VCaP (cell line): ENCODE data around the gene LRPPRC.

ENCODE experiments used
- H3K27ac ChIP-seq: fragments of 450-650 bp; 2 replicates; pipeline ENCODE4 v1.5.1; 2017
- TF ChIP-seq, protein P1 (sequence below): fragments of 450-650 bp; conservative IDR thresholded peaks from 2 replicates; pipeline ENCODE4 v1.5.1; 2017; ENCODE audit warnings: mild to moderate bottlenecking, moderate library complexity

Gene LRPPRC

DNA sequence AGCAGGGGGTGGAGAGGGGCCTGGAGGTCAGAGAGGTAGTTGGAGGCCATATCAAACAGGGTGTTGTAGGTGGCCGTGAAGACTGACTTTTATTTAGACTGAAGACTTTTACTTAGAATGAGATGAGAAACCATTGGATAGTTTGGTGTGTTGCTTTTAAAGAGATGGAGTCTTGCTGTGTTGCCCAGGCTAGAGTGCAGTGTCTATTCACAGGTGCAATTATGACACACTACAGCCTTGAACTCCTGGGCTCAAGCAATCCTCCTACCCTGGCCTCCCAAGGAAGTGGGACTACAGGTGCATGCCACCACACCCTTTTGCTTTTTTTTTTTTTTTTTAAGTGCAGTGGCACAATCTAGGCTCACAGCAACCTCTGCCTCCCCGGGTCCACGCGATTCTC is 2.5 kb upstream of the LRPPRC start:
- TF ChIP-seq, protein P1, sequence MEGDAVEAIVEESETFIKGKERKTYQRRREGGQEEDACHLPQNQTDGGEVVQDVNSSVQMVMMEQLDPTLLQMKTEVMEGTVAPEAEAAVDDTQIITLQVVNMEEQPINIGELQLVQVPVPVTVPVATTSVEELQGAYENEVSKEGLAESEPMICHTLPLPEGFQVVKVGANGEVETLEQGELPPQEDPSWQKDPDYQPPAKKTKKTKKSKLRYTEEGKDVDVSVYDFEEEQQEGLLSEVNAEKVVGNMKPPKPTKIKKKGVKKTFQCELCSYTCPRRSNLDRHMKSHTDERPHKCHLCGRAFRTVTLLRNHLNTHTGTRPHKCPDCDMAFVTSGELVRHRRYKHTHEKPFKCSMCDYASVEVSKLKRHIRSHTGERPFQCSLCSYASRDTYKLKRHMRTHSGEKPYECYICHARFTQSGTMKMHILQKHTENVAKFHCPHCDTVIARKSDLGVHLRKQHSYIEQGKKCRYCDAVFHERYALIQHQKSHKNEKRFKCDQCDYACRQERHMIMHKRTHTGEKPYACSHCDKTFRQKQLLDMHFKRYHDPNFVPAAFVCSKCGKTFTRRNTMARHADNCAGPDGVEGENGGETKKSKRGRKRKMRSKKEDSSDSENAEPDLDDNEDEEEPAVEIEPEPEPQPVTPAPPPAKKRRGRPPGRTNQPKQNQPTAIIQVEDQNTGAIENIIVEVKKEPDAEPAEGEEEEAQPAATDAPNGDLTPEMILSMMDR: no peak
- H3K27ac ChIP-seq: no peak overlapping the region

DNA sequence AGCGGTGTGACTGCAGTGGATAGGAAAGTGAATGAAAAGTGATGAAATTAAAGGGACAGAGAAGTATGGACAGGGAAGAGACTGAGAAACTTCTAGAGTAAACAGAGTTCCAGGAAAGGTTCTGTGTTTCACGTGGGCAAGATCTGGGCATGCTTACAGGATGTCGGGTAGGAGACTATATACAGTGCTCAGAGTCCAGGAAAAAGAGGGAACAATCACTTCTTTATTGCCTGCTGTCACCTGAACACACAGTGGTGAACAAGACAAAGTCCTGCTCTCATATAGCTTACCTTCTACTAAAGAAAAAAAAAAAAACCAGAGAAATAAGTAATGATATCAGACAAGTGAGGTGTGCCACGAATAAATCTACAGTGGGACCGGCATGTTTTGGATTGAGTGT is 2.4 kb downstream of the LRPPRC start:
- H3K27ac ChIP-seq: no peak overlapping the region
- TF ChIP-seq, protein P1: no peak

DNA sequence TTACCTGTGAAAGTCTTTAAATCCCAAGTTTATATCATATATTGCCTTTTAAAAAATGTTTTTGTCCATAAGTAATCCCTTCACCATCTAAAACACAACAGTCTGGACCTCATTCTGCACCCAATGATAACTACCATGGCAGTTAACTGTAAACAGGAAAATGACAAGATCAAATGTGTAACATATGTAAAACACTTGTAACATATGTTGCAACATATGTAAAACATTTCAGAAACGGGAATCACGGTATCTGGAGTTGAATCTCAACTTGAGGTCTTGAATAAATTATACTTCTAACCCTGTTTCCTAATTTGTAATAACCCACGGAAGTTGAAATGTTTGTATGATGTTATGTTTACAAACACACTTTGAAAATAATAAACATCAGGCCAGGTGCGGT is 6.2 kb downstream of the LRPPRC start:
- TF ChIP-seq, protein P1: no peak

DNA sequence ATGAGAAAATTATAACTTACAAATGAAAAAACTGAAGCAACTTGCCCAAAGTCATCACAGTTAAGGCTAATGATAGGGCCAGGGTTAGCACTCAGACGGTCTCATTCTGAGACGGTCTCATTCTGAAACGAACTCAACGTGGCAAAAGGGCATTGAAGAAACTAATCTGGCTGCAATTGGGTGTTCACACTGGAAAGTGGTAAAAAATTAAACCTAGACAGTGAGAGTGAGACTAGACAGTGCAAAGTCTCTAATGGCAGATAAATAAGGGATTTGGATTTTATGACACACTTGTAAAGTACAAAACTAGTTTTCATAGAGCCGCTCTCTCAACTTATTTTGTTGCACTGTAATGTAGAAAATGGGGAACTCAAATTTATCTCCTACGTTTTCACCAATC is 9.2 kb downstream of the LRPPRC start:
- TF ChIP-seq, protein P1: no peak
- H3K27ac ChIP-seq: no peak overlapping the region

More for the DNA sequence above, 6.2 kb downstream of the LRPPRC start:
- H3K27ac ChIP-seq: no peak overlapping the region

DNA sequence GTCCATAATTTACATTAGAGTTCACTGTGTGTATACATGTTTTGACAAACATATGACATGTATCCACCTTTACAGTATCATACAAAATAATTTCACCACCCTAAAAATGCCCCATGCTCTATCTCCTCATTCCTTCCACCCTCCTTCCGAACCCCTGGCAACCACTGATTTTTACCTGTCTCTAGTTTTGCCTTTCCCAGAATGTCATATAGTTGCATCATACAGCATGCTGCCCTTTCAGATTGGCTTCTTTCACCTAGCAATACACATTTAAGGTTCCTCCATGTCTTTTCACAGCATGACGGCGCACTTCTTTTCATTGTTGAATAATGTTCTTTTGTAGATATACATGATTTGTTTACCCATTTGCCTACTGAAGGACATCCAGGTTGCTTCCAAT is 10.4 kb downstream of the LRPPRC start:
- no peak overlapping the region for H3K27ac ChIP-seq
- TF ChIP-seq, protein P1: no peak

DNA sequence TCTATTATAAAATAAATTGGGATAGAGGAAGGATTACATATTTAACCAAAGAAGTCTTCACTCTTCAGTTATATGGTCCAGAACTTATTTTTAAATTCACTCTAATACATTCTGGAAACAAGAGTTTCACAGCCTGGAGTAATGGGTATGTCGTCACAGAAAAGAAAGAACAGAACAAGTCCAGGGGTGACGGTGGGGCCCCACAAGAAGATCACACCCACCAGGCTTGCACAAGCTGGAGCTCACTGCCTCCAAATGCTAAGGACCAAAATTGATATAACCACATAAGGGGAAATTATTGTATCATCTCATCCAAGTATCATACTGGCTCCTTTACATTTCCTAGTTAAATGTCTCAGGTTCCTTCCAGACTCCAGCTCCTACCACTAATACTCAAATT is 11.3 kb downstream of the LRPPRC start:
- H3K27ac ChIP-seq: no peak overlapping the region
- TF ChIP-seq, protein P1: no peak

DNA sequence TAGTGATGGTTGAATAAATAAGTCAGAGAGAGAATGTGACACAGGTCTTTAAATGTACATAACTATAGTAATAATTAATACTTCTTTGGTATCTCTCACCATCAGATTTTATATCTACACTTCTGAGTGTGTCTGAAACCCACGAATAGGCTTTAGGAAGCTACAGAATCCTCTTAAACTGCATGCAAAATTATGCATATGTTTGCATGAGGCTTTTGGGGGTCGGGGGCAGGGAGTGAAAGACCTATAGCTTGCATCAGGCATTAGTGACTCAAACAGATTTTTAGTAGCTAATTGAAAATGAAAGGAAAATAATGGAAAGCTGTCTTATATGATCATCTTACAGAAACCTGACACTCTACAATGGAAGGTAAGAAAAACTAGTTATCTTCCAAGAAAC is 14.9 kb downstream of the LRPPRC start:
- TF ChIP-seq, protein P1: no peak
- no peak overlapping the region for H3K27ac ChIP-seq
